Measurements from ENCODE around the gene ARL15.
A peak's percentile ranks its signal among the peaks of the same experiment; 100 is the strongest.

The ARL15 gene

DNA sequence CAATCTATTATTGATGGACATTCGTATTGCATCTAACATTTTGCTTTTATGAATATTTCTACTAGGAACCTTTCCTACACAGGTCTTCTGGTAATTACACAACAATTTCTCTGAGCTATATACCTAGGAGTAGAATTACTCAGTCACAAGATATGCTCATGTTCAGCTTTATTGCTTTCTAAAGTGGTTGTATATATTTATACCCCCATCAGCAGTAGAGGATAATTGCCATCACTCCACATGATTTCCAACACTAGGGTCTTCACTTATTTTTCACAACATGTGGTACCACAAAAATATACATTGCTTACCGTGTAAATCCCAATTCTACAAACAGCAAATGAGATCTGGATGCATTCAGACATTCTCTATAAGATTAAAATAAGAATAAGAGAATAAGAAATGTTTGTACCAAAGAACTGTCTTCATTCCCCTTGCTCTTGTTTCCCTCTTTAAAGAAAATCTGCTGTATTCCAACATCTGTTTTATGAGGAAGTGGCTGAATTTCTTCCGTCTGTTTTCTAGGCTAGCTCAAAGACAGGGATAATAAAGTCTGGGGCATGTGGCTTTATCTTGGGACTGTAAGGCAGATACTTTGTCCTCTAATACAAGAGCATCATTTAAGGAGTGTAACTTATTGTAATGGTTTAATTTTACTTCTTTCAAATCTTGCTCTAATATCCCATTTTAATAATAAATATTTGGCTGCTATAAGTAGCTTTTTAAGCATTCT, 28.2 kb downstream of the ARL15 start:
- DNase-seq = no peak

DNA sequence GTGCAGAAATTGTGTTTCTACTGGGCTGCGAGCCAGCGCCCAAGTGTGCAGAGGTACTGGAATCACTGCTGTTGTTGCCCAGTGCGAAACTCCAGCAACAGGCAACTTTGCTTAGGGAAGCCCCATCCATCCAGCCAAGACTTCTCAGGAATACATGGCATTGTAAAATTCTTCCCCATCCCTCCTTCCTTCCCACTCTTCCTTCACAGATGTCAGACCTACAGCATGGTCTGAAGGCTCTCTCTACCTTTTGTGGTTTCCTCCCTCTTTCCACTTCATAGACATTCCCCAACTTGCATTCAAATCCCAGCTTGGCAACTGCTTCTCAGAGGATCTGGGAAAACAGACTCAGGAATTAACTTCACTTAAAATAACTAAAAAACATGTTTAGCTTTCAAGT, 30.4 kb downstream of the ARL15 start:
- no peak for DNase-seq

DNA sequence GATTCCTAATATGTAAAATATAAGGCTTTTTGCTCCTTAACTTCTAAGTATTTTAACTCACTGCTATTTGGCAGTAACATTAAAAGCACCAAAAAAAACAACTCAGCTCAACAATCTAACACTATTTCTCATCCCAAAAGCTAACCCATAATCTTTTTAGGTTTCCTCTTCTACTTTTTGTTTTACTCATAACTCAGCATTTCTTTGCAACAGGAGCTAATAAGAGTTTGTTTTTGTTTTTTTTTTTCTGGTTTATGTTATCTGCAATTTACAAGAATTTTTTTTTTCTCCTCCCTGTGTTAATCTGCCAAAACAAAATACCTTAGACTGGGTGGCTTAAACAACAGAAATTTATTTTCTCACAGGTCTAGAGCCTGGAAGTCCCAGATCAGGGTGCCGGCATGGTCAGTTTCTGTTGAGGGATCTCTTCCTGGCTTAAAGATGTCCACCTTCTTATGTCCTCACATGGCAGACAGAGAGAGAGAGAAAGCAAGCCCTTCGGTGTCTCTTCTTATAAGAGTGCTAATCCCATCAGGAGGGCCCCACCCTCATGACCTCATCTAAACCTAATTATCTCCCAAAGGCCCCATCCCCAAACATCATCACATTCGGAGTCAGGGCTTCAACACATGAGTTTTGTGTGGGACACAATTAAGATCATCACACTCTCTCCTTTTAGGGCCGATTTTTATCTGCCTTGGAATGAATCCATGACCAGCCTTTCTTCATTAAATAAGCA, 31.2 kb downstream of the ARL15 start:
- DNase-seq = no peak

DNA sequence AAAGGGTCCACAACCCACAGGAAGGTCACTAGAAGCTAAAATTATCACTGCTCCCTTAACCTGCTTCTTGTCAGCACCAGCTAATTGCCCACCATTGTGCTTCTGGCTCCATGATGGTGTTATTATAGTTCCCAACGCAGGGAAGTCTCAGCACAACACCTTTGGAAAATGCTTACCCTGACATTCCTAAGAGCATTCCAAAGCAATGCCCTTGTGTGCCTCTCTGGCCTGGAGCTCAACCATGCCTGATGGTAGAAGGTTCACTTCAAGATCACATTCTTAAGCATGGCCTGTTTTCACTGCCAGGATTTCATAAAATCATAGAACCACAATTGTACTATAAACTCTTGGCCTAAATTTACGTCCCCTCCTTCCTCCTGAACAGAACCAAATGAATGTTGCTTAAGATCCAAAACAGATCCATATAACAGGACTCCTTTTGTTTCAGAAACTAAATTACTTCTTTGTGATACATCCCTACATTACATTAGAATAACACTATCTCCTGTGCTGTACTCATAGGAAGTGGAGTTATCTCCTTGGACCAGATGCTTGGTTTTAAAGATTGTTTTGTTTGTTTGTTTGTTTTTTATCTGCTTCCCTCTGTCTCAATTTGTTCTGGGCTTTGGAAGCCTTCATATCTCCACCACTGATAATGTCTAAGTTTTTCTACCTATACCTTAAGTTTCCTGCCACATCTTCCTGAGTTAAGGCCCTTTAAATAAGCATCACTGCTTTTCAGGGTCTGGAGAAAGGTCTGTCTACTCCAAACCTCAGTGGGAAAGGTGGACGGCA, 32.1 kb downstream of the ARL15 start:
- no peak for DNase-seq

DNA sequence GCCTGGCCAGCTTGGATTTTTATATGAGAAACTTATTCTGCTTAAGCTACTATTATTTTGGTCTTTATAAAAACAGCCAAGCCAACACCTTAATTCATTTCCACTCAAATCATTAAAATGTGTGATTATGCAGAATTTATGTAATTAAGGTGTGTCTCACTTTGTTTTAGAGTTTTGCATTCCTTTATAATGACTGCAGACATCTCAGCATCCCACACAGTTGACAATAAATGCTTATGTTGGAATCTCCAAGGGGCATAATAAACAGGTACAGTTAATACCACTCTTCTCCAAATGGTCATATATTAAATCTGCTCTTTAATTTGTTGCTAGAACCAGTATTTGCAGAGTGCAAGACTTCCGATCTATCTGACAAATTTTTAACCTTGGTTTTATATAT, 34.3 kb downstream of the ARL15 start:
- no peak for DNase-seq

DNA sequence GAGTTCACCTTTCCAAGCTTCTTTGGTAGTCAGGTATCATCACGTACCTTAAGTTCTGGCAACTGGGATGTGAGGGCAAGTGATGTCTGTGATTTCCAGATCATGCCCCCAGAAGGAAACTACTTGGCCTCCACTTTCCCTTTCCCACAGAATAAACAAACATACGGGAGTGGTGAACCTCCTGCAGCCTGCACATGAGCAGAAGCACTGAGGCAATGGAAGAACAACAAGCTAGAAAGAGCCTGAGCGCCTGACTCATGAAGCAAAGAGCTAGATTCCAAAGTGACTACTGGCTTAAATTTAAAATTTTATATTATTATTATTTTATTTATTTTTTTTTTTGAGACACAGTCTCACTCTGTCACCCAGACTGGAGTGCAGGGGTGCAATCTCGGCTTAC, 35.0 kb downstream of the ARL15 start:
- DNase-seq = no peak

DNA sequence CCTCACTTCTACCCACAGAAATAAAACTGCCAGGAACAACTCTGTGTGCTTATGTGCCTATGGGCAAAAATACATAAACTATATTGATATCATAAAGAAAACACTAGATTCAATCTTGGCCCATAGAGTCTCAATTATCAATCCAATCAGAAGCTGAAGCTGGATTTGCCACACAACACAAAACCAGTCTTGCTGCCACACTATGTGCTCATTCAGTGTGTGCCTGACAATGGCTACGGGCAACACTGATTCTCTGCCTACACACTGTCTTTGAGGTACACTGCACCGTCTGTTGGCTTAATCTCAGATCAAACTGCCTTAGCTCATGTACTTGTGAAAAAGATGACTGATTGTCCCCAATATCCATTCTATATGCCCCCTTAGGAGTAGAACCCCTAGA, 35.4 kb downstream of the ARL15 start:
- no peak for DNase-seq

DNA sequence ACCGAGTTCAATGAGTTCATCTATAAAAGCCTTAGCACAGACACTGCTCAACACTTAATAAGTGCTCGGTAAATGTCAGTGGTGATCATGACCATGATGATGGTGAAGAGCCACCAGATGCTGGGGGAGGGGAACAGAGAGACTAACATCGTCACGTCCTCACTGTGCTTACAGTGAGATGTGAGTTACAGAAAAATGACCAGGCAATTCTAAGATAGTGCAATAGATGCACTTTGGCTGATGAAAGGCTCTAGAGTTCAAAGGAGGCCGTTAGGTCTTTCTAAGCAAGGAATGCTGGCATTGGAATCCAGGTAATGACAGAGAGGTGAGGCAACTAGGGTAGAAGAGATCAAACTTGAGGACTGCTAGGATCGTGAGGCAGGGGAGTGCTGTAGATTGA, 36.7 kb downstream of the ARL15 start:
- no peak for DNase-seq

DNA sequence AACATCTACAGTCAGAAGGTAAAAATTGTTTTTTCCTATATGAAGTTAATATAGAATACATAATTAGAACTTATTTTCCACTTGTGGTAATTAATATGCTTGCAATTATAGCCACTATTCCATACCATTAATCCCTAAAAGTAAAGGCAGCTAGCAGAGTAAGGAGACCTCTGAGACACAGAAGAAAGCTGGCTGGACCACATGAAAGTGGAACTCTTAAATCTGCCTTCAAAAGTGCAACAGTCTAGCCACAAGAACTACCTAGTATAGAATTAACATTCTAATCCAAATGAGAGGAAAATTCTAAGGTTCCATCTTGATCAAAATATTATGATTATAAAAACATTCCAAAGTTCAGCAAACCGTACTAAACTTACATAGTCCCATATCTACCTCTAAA, 37.6 kb downstream of the ARL15 start:
- no peak for DNase-seq

DNA sequence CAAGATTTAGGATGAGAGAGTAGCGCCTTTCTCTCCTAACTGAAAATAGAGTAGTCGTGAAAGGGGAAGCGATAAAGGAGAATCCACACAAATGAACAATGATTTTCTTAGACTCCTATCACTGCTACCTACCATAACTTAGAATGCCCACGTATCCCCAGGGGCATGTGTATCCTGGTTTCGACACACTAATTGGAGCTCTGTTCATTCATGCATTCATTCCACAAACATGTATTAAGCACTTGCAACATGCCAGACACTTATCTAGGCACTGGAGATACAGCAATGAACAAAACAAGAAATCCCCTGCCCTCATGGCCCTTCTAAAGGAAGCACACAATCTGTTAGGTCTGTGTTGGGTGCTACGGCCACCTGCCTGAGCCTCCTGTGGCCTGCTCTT, 40.0 kb downstream of the ARL15 start:
- DNase-seq = no peak

DNA sequence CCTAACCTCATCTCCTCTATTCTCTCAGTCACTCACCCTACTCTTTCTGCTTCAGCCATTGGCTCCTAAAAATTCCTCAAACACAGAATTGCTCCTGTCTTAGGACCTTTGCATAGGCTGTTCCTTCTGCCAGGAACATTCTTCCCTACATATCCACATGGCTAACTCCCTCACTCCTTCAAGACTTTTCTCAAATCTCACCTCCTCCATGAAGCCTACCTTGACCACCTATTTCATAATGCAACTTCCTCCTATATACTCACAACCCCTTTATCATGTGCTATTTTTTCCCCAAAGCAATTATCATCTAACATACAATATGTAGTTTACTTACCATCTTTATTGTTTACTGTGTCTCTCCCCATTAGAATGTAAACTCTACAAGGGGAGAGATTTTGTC, 45.8 kb downstream of the ARL15 start:
- DNase-seq = no peak

DNA sequence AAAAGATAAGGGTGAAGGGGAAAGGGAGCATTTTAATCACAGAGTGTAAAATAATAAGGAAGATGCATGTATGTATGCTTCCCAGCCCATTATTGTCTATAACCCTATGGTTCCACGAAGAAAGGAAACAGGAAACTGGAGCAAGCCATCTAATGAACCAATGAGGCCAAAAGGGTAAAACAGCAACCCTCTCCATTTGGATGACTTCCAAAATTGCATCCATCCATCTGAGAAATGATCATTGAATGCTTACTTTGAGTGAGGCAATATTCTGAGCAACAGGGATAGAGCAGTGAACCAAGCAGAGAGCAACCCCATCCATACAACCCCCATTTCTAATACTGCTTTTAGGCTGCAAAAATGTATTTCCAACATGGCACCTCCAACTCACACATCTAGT, 46.9 kb downstream of the ARL15 start:
- no peak for DNase-seq

DNA sequence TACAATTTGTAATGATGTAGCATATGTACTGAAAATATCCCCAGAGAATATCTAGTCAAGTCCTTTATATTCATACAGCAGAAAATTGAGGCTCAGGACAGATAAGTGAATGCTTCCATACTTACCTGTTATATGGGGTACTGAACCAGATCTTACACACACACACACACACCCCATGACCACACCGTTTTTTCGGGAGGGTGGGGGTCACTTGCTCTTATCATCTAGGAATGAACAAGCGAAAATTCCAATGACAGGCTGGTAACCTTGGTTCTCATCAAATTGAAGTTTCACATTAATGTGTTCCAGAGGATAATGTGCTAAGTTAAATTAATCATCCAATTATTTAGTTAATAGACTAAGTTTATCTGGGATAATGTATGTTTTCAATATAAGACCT, 48.8 kb downstream of the ARL15 start:
- no peak for DNase-seq

DNA sequence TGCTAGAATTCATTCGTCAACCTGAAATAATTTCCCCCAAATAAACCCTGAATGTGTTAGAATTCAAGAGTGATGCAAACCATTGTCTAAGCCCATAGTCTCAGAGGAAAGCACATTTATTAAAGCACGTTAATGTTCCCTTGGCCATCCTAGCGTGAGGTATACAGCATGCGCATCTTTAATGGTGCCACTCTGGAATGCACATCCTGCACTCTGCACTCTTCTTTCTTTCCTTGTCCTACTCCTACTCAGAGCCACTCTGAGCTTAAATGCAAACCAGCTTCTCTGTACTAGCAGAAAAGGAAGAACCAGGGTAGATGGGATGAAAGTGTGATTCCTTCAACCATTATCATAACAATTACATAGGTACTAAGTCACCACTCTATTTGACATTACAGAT, 50.4 kb downstream of the ARL15 start:
- DNase-seq = no peak

DNA sequence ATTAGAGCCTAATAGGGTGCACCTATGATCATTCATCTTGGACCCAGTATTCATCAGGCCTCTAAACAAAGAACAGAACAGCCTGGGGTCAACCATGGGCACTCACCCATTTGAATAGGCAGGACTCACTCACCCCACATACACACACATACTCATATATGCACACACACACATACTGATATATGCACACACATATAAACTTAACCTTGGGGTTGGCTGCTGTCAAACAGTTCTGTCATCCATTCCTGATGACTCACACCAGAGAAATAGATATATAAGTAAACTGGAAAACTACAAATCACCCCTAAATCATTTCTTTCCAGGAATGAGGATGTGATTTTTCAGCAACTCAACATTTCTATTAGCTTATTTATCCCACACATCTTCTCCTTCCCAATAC, 51.3 kb downstream of the ARL15 start:
- no peak for DNase-seq

DNA sequence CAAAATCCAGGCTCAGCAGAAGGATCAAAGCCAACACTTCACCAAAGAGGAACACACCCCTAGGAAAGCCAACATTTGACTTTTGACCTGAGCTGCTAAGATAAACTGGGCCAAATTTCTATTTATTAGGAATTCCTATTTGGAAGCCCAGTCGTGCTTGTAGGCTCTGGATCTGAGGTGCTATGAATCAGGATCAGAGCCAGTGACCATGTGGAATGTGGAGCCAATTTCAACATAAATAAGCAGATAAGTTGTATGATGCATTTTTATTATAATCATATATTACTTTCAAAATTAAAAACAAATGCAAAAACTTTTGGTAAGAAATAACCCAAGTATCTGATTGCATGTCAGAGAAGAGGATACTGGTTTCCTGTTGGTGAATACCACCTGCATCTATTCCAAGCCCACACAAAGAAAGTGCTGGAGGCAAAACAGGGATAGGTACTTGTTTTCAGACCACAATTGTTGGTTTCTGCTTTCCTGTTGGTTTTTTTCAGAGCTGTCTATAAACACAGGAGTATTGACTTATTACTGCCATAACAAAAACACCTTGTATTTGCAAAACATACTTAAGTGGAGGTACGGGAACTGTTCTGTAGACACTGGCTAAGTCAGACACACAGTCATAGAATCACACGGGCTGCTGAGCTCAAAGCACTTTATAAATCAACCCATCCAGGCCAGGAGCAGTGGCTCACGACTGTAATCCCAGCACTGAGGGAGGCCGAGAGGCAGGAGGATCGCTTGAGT, 52.8 kb downstream of the ARL15 start:
- DNase-seq = no peak

DNA sequence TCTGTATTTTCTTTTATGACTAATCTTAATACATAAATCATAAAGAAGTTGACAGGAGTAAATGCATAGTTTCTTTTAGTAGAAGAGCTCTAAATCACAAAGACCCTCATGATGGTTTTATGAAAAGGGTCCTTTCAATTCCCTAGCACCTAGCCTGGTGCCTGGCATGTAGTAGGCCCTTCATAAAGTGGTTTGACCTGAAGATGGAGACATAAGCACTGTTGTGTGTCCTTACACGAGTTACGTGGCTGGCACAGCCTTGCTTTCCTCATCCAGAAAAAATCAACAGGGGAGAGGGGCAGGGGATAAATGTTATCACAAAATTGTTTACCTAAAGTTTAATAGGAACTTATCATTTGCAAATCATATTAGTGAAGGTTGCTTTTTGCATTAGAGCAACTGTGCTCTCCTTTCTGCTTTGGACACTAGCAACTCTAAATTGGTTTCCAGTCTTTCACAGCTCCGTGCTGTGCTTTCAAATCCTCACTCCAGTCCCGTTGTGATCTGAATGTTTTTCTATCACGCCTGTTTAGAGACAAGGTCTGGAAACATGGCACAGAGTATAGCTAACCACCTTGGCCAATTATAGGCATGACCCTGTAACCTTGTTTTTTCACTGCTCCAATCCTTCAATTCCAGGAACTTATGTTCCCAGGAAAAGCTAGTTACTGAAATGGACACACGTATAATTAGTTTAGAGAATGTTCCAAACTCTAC, 55.7 kb downstream of the ARL15 start:
- no peak for DNase-seq

DNA sequence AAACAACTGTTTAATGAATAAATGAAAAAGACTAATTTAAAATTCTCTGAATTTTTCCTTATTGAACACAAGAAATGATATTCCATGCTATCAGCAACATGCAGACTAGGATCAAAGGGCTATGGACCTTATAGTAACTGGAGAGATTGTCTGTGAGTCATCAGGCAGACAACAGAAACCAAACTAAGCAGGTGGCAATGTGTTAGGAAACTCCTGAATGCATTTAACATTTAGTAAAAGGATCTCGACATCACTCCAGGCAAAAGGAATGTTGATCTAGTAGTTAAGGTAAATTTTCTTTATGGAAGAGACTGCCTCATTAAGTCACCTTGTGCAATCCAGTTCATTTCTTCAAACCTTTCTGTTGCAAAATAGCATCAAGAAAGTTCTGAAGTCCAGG, 58.4 kb downstream of the ARL15 start:
- DNase-seq = no peak

DNA sequence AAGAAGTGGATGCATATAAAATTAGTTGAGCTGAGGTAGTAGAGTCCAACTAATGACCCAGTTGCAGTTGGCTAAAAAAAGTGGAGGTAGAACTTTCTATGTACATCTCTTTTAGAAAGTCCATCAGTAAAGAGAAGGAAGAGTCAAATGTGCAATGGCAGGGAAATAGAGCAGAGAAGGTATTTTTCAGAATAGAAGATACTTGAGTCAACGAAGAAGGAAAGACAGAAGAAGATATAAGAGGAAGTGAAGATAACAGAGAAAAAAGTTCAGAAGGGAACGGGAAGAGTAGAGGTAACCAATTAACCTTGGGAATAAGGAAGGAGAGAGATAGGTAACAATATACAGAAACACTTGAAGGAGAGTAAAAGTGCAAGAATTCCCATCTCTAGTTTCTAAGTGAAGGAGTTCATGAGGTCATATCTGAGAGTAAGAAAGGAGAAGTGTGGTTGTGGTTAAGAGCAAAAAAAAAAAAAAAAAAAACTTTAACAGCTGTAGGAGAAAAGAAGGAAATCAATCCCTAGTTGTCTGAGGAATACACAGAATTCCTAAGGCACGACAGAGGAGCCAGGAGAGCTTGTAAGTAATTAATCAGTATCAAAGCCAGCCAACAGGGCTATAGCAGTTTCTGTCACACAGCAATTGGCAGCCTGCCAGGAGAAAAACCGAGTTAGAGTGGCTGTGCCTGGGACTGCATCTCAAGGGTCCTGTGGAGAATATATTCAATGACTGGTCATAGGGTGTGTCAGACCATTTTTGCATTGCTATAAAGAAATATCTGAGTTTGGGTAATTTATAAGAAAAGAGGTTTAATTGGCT, 61.0 kb downstream of the ARL15 start:
- DNase-seq = peak; percentile 19 to 44

DNA sequence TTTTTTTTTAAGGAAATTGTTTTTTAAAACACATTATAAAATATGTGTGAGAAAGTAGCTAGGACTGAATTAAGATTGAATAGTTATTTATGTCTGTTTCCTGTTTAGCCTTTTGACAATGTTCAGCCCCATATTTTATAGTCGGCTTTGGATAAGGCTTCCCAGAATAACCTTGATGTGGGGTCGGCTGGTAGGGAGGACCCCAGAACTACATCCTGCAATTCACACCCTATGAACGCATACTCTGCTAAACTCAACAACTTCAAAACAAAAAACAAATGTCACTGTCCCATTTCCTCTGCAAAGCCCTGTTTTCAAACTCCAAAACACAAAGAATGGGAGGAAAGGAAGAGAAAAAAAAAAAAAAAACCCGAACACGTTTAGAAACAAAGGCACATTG, 63.1 kb downstream of the ARL15 start:
- DNase-seq = no peak

DNA sequence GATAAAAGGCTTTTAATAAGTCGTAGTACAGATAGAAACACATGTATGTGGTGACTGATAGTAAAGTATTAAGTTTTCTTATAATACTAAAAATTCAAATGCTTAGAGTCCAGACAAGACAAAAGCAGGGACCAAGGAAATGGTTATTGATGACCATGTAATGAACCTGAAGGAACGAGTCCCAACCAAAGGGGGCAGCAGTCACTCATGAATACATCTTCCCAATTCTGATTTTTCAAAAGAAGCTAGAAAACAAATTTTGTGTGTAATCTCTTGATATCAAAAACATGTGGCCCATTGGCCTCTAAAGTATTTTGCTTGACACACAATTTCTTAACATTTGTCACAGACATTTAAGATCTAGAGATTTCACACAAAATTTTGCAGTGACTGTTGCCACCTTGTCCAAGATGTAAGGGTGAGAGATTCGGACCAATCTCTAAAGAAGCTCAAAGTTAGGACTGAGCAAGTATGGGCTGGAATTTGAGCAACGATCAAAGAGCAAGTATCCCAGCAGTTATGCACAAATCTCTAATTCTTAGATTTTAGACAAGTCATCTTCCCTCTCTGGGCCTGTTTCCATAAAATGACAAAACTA, 66.8 kb downstream of the ARL15 start:
- no peak for DNase-seq
